WTC11 (cell line): Measurements from ENCODE around the gene CEP72. TPM values are rescaled to one million over a fixed set of nuclear protein-coding genes. Genes with fewer than 3 reads are reported as not detected.
"Not testable (repeated sequence)": the region's sequence is repeated elsewhere in the genome, so short reads cannot be mapped to it uniquely, and the experiment has no call there.

Experiments used
- ATAC-seq: fragments of 200-7000 bp; cut with Tn5 transposase; 2 replicates; pipeline ENCODE4 v1.10.0; 2021; ENCODE audit warnings: mild to moderate bottlenecking, moderate library complexity
- CTCF ChIA-PET: fragments of 300-600 bp; sonication (Branson Sonifier 250); formaldehyde crosslinking; loops from one replicate; lab custom pipeline; 2021; ENCODE audit warnings: antibody characterized with exemption; lab: Charles Lee
- POLR2A ChIA-PET: fragments of 350-600 bp; sonication (Branson Sonifier 250); formaldehyde crosslinking; loops from one replicate; lab custom pipeline; 2021; ENCODE audit warnings: antibody characterized with exemption; lab: Charles Lee
- DNase-seq: peaks from one replicate; pipeline ENCODE4 v3.0.0; 2021; ENCODE audit warnings: low spot score
- H3K27ac Mint-ChIP-seq: 2 replicates; pipeline ENCODE4 v1.8.0; 2021; ENCODE audit warnings: mixed read lengths
- H3K27me3 Mint-ChIP-seq: 2 replicates; pipeline ENCODE4 v1.8.0; 2021; ENCODE audit warnings: low read depth, mild to moderate bottlenecking, moderate library complexity, mixed read lengths
- H3K36me3 Mint-ChIP-seq: 2 replicates; pipeline ENCODE4 v1.8.0; 2021; ENCODE audit warnings: mixed read lengths
- H3K4me1 Mint-ChIP-seq: 2 replicates; pipeline ENCODE4 v1.8.0; 2022; ENCODE audit warnings: mixed read lengths
- H3K4me3 Mint-ChIP-seq: 2 replicates; pipeline ENCODE4 v1.8.0; 2021; ENCODE audit warnings: mild to moderate bottlenecking, moderate library complexity, mixed read lengths
- H3K9me3 Mint-ChIP-seq: 2 replicates; pipeline ENCODE4 v1.8.0; 2021; ENCODE audit warnings: mixed read lengths
- CBFB ChIP-seq: sonication (generic); formaldehyde crosslinking; IDR thresholded peaks from 2 replicates; pipeline ENCODE4 v1.8.1; 2022; ENCODE audit warnings: mild to moderate bottlenecking, low read depth, missing genetic modification reagents
- ESRRA ChIP-seq: sonication (generic); formaldehyde crosslinking; IDR thresholded peaks from 2 replicates; pipeline ENCODE4 v1.8.1; 2022; ENCODE audit warnings: mild to moderate bottlenecking, missing genetic modification reagents, borderline replicate concordance
- FOXK1 ChIP-seq: sonication (generic); formaldehyde crosslinking; IDR thresholded peaks from 2 replicates; pipeline ENCODE4 v1.8.0; 2022; ENCODE audit warnings: mild to moderate bottlenecking, moderate library complexity, missing genetic modification reagents
- HMGA2 ChIP-seq: fragments of 250-450 bp; sonication (Bioruptor Pico); IDR thresholded peaks from 2 replicates; pipeline ENCODE4 v1.4.0; 2021; ENCODE audit warnings: mild to moderate bottlenecking, moderate library complexity
- MXD4 ChIP-seq: fragments of 250-450 bp; sonication (Bioruptor Pico); IDR thresholded peaks from 2 replicates; pipeline ENCODE4 v1.8.0; 2021; ENCODE audit warnings: mild to moderate bottlenecking, moderate library complexity, borderline replicate concordance
- NFATC4 ChIP-seq: fragments of 250-450 bp; sonication (Bioruptor Pico); IDR thresholded peaks from 2 replicates; pipeline ENCODE4 v1.9.0; 2021; ENCODE audit warnings: mild to moderate bottlenecking
- SMAD4 ChIP-seq: sonication (generic); formaldehyde crosslinking; IDR thresholded peaks from 2 replicates; pipeline ENCODE4 v1.8.0; 2022; ENCODE audit warnings: mild to moderate bottlenecking, missing genetic modification reagents
- ZBTB21 ChIP-seq: sonication (generic); formaldehyde crosslinking; IDR thresholded peaks from 2 replicates; pipeline ENCODE4 v1.8.1; 2023; ENCODE audit warnings: mild to moderate bottlenecking, missing genetic modification reagents, borderline replicate concordance
- ZNF396 ChIP-seq: fragments of 250-450 bp; sonication (Bioruptor Pico); IDR thresholded peaks from 2 replicates; pipeline ENCODE4 v1.8.0; 2021; ENCODE audit warnings: mild to moderate bottlenecking, moderate library complexity, borderline replicate concordance
- total RNA-seq: library from RNA; stranded (reverse); gene quantifications from 3 replicates; pipeline ENCODE4 v1.2.3, GENCODE V29; 2021
- TF ChIP-seq, protein P1 (sequence below): sonication (generic); formaldehyde crosslinking; IDR thresholded peaks from 2 replicates; pipeline ENCODE4 v1.8.0; 2023; ENCODE audit warnings: missing genetic modification reagents
- TF ChIP-seq, protein P2 (sequence below): sonication (generic); formaldehyde crosslinking; conservative IDR thresholded peaks from 2 replicates; pipeline ENCODE4 v1.8.1; 2022; ENCODE audit warnings: mild to moderate bottlenecking, missing genetic modification reagents
- TF ChIP-seq, protein P3 (sequence below): sonication (generic); formaldehyde crosslinking; IDR thresholded peaks from 2 replicates; pipeline ENCODE4 v1.8.1; 2023; ENCODE audit warnings: mild to moderate bottlenecking, missing genetic modification reagents
- TF ChIP-seq, protein P4 (sequence below): sonication (generic); formaldehyde crosslinking; IDR thresholded peaks from 2 replicates; pipeline ENCODE4 v1.8.1; 2022; ENCODE audit warnings: missing genetic modification reagents, borderline replicate concordance
- TF ChIP-seq, protein P5 (sequence below): sonication (generic); formaldehyde crosslinking; IDR thresholded peaks from 2 replicates; pipeline ENCODE4 v1.8.0; 2022; ENCODE audit warnings: mild to moderate bottlenecking, missing genetic modification reagents

The CEP72 gene
- total RNA-seq, 1 experiment from 2014 or later, result 26.6 TPM

DNA sequence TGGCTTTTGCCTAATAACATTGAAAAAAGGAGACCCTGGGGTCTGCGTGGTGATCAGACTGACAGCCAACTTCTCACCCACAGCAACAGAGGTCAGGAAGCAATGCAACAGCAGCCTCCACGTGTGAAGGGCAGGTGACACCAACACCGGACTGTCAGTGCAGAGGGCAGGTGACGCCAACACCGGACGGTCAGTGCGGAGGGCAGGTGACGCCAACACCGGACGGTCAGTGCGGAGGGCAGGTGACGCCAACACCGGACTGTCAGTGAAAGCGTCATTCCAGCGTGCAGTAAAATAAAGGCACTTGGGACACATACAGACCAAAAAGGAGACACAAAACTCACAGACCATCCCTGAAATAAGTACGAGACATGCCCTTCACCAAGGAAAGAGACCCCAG lies 37.2 kb upstream of the CEP72 start (continued):
- TF ChIP-seq ZNF396 (CRISPR knock-in tag) (no peak), NFATC4 (no peak)
- TF ChIP-seq, protein P1, sequence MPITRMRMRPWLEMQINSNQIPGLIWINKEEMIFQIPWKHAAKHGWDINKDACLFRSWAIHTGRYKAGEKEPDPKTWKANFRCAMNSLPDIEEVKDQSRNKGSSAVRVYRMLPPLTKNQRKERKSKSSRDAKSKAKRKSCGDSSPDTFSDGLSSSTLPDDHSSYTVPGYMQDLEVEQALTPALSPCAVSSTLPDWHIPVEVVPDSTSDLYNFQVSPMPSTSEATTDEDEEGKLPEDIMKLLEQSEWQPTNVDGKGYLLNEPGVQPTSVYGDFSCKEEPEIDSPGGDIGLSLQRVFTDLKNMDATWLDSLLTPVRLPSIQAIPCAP (CRISPR knock-in tag), result no peak
- TF ChIP-seq, protein P2, sequence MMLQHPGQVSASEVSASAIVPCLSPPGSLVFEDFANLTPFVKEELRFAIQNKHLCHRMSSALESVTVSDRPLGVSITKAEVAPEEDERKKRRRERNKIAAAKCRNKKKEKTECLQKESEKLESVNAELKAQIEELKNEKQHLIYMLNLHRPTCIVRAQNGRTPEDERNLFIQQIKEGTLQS (CRISPR knock-in tag), result no peak

DNA sequence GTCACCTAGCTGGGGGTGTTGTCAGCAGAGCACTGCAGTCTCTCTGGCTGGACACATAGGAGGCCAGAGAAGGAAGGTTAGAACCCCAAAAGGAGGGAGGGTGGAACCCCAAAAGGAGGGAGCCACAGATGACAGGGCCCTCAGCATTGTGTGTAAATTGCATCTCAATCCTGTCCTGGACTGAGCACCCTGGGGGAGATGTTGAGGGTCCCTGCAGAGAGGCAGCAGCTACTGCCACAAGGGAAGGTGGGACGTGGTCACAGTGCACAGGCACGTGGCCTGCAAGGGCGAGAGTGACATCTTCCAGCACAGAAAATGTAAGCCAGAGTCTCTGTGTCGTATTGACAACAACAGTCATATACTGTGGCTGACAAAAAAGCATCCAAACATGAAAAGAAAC lies 36.5 kb upstream of the CEP72 start:
- TF ChIP-seq, protein P3, sequence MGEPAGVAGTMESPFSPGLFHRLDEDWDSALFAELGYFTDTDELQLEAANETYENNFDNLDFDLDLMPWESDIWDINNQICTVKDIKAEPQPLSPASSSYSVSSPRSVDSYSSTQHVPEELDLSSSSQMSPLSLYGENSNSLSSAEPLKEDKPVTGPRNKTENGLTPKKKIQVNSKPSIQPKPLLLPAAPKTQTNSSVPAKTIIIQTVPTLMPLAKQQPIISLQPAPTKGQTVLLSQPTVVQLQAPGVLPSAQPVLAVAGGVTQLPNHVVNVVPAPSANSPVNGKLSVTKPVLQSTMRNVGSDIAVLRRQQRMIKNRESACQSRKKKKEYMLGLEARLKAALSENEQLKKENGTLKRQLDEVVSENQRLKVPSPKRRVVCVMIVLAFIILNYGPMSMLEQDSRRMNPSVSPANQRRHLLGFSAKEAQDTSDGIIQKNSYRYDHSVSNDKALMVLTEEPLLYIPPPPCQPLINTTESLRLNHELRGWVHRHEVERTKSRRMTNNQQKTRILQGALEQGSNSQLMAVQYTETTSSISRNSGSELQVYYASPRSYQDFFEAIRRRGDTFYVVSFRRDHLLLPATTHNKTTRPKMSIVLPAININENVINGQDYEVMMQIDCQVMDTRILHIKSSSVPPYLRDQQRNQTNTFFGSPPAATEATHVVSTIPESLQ (CRISPR knock-in tag), result no peak
- TF ChIP-seq, protein P4, sequence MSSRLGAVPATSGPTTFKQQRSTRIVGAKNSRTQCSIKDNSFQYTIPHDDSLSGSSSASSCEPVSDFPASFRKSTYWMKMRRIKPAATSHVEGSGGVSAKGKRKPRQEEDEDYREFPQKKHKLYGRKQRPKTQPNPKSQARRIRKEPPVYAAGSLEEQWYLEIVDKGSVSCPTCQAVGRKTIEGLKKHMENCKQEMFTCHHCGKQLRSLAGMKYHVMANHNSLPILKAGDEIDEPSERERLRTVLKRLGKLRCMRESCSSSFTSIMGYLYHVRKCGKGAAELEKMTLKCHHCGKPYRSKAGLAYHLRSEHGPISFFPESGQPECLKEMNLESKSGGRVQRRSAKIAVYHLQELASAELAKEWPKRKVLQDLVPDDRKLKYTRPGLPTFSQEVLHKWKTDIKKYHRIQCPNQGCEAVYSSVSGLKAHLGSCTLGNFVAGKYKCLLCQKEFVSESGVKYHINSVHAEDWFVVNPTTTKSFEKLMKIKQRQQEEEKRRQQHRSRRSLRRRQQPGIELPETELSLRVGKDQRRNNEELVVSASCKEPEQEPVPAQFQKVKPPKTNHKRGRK, result no peak
- TF ChIP-seq, protein P5, sequence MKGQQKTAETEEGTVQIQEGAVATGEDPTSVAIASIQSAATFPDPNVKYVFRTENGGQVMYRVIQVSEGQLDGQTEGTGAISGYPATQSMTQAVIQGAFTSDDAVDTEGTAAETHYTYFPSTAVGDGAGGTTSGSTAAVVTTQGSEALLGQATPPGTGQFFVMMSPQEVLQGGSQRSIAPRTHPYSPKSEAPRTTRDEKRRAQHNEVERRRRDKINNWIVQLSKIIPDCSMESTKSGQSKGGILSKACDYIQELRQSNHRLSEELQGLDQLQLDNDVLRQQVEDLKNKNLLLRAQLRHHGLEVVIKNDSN (CRISPR knock-in tag), result no peak
- TF ChIP-seq ESRRA (no peak), FOXK1 (CRISPR knock-in tag) (no peak), HMGA2 (CRISPR knock-in tag) (no peak)
- no peak overlapping the region for H3K4me3 Mint-ChIP-seq
- peaks cover 4% of the 10 kb centered on the region for H3K36me3 Mint-ChIP-seq
- POLR2A ChIA-PET, result no interaction called here
- H3K4me1 Mint-ChIP-seq, result peaks cover 15% of the 10 kb centered on the region
- CTCF ChIA-PET, result no interaction called here
- H3K9me3 Mint-ChIP-seq, result peaks cover 33% of the 10 kb centered on the region
- H3K27ac Mint-ChIP-seq, result no peak overlapping the region
- no peak for DNase-seq
- ATAC-seq, result no peak
- peaks cover 25% of the 10 kb centered on the region for H3K27me3 Mint-ChIP-seq

DNA sequence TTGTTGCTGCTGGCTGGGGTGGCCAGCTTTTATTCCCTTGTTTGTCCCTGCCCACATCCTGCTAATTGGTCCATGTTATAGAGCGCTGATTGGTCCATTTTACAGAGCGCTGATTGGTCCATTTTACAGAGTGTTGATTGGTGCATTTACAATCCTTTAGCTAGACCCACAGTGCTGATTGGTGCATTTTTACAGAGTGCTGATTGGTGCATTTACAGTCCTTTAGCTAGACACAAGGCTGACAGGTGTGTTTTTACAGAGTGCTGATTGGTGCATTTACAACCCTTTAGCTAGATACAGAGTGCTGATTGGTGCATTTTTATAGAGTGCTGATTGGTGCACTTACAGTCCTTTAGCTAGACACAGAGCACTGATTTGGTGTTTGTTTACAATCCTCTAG lies 34.9 kb upstream of the CEP72 start:
- H3K36me3 Mint-ChIP-seq, POLR2A ChIA-PET, H3K27ac Mint-ChIP-seq, DNase-seq, ATAC-seq, CTCF ChIA-PET, H3K4me3 Mint-ChIP-seq: not testable (repeated sequence)
- Mint-ChIP-seq H3K9me3 (peaks cover 35% of the 10 kb centered on the region), H3K27me3 (peaks cover 35% of the 10 kb centered on the region), H3K4me1 (peaks cover 15% of the 10 kb centered on the region)

DNA sequence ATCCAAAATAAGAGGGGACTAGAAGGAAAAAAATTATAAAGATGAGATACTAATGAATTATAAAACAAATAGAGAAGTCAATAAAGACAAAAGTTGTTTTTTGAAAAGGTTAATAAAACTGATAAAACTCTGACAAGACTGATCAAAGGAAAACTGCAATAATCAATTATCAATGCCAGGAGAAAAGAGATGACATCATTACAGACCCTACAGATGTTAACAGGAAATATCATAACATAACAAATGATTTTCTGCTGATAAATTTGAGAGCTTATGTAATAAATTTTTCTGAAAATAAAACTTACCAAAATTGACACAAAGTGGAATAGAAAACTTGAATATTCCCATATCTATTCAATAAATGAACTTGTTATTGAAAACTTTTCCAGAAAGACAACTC lies 34.3 kb upstream of the CEP72 start:
- H3K36me3 Mint-ChIP-seq, result peaks cover 4% of the 10 kb centered on the region
- POLR2A ChIA-PET, result no interaction called here
- no peak for TF ChIP-seq ZBTB21 (CRISPR knock-in tag)
- TF ChIP-seq CBFB (CRISPR knock-in tag), result no peak
- no peak for TF ChIP-seq MXD4 (CRISPR knock-in tag)
- TF ChIP-seq SMAD4, result no peak
- no peak for TF ChIP-seq ZNF396 (CRISPR knock-in tag)
- TF ChIP-seq, all 79 proteins: peak for 0
- Mint-ChIP-seq H3K27ac (no peak overlapping the region), H3K4me3 (no peak overlapping the region), H3K27me3 (peaks cover 38% of the 10 kb centered on the region), H3K4me1 (peaks cover 9% of the 10 kb centered on the region; the same call in 1 of the 2 replicates), H3K9me3 (peaks cover 37% of the 10 kb centered on the region)
- ATAC-seq (no peak), DNase-seq (no peak)
- CTCF ChIA-PET, result no interaction called here
